ENCODE data around the gene KSR1.

DNA sequence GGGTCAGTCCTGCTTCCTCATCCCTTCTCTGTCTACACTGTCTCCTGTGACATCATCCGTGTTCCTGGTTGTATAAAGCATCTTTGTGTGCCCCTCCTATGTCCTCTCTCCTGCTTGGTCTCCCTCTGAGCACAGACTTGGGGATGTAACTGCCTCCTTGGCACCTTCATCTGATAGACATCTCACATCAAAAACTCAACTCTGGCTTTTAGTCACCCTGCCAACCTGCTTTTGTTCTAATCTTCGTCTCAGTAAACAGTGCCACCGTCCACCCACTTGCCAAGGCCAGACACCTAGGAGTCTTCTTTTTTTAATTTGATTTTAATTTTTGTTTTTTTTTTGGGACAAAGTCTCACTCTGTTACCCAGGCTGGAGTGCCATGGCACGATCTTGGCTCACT lies 16.9 kb upstream of the KSR1 start:
- TF ChIP-seq CTCF (IDR thresholded peaks at IDR 0.05) (no peak), POLR2AphosphoS5 (IDR thresholded peaks at IDR 0.05; ENCODE audit: low read depth, low read length) (no peak), SIN3A (IDR thresholded peaks at IDR 0.05; ENCODE audit: borderline replicate concordance, insufficient read depth, low read depth, low read length) (no peak)

Measured in Panc1 (cell line).